Measurements from ENCODE around the gene SRRM5.
"Not testable (repeated sequence)": the region's sequence is repeated elsewhere in the genome, so short reads cannot be mapped to it uniquely, and the experiment has no call there.

Gene SRRM5

DNA sequence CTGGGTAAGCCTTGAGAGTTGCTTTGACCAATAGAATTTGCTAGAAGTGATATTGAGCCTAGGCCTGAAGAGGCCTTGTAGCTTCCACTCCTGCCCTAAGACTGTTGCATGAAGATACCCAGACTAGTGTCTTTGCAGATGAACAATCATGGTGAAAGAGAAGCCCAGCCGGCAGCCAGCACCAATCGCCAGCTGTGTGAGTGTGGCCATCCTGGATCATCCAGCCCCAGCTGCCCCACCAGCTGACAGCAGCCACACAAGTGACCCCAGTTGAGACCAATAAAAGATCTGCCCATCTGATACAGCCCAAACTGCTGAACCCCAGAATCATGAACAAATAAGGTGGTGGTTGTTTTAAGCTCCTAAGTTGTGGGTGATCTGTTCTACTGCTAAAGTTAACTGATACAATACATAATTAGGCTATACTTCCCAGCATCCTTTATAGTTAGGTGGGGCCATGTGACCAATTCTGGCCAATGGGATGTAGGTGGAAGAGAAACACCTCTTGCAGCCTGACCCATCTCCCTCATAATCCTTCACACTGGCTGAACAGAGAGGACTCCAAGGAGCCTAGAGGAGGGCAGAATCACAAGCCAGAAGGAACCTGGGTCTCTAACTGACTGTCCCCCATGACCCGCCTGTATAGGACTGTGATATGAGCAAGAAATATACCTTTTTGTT is 16.9 kb downstream of the SRRM5 start:
- TF ChIP-seq GATA1 (IDR thresholded peaks at IDR 0.05; ENCODE audit: low read depth, low read length) (no peak), POLR2A (IDR thresholded peaks at IDR 0.05; ENCODE audit: low read length) (no peak)
- no peak for DNase-seq

DNA sequence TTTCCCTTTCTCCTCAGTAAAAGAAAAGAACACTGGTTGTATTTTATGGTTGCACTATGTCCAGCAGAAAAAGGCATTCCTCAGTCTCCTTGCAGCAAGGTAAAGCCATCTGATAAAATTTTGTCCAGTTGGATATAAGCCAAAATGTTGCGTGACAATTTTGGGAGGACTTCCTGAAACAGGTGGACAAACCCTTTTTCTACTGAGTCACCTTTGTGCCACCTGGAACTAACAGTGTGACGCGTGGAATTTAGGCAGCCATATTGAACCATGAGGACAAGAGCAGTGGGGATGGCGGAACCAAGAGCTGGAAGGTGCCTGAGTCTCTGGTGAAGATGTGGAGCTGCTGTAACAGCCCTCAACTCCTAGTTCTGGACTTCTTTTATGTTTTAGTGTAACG is 19.6 kb downstream of the SRRM5 start:
- DNase-seq, result no peak
- TF ChIP-seq GATA1 (IDR thresholded peaks at IDR 0.05; ENCODE audit: low read depth, low read length) (no peak), POLR2A (IDR thresholded peaks at IDR 0.05; ENCODE audit: low read length) (no peak)

DNA sequence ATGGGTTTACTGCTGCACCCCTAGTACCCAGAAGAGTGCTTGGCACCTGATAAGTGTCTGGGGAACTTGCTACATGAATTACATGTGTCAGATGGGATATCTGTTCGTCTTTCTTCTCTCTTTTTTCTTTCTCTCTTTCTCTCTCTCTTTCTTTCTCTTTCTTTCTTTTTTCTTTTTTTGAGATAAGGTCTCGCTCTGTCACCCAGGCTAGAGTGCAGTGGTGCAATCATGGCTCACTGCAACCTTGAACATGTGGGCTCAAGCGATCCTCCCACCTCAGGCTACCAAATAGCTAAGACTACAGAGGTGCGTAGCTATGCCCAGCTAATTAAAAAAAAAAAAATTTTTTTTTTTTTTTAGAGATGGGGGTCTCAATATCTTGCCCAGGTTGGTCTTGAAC is 21.6 kb downstream of the SRRM5 start:
- TF ChIP-seq GATA1 (IDR thresholded peaks at IDR 0.05; ENCODE audit: low read depth, low read length) (no peak), POLR2A (IDR thresholded peaks at IDR 0.05; ENCODE audit: low read length) (no peak)
- DNase-seq, result no peak

- DNase-seq, result no peak
- TF ChIP-seq POLR2A (IDR thresholded peaks at IDR 0.05; ENCODE audit: low read length) (no peak), GATA1 (IDR thresholded peaks at IDR 0.05; ENCODE audit: low read depth, low read length) (no peak)
Measured at GRCh38 chr19:43634068-43634467, 22.2 kb downstream of the SRRM5 start.

- DNase-seq, result no peak
- no peak for TF ChIP-seq GATA1 (IDR thresholded peaks at IDR 0.05; ENCODE audit: low read depth, low read length)
- no peak for TF ChIP-seq POLR2A (IDR thresholded peaks at IDR 0.05; ENCODE audit: low read length)
Measured at GRCh38 chr19:43634506-43634871, 22.6 kb downstream of the SRRM5 start.

GRCh38 chr19:43634872-43635560 is 23.1 kb downstream of the SRRM5 start:
- TF ChIP-seq GATA1 (IDR thresholded peaks at IDR 0.05; ENCODE audit: low read depth, low read length) (no peak), POLR2A (IDR thresholded peaks at IDR 0.05; ENCODE audit: low read length) (no peak)
- no peak for DNase-seq

DNA sequence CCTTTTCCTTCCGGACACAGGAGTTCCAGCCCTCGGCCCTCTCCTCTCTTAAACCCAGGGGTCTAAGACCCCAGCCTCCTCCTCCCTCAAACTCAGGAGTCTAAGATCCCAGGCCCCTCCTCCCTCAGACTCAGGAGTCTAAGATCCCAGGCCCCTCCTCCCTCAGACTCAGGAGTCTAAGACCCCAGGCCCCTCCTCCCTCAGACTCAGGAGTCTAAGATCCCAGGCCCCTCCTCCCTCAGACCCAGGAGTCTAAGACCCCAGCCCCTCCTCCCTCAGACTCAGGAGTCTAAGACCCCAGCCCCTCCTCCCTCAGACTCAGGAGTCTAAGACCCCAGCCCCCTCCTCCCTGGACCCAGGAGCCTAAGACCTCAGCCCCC is 23.7 kb downstream of the SRRM5 start:
- DNase-seq, result not testable (repeated sequence)

- TF ChIP-seq POLR2A (IDR thresholded peaks at IDR 0.05; ENCODE audit: low read length), result no peak
- no peak for TF ChIP-seq GATA1 (IDR thresholded peaks at IDR 0.05; ENCODE audit: low read depth, low read length)
- no peak for DNase-seq
Measured at GRCh38 chr19:43636121-43636683, 24.3 kb downstream of the SRRM5 start.

DNA sequence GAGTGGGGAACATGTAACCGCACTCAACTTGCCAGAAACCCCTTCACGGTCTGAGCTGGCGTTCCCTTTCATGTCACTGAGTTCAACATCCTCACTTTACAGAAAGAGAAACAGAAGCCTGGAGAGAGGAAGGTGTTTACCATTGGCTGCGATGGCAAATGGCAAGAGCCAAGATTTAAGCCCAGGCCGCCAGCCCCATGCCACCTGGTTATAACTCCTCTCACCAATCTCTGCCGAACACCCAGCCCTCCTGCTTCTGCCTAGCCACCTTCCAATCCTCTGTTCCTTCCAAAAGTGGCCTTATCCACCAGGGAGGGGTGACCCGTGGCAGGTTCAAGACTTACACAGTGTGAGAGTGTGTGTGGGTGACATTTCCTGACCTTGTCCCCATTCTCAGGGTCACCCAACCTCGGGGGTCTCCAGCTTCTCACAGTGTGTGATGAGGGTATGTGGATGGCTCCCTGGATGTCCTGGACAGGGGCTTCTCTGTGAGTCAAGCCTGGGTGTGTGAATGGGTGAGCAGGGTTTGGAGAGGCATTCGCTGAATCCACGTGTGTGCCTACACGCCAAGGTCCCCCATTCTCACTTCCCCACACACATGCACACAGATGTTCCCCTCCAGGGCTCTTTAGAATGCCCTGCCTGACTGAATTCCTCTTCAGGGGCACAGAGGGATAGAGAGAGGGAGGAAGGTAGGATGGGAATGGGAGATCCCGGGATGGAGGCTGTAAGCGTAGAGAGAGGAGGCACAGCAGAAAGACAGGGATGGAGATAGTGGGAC is 26.5 kb downstream of the SRRM5 start:
- TF ChIP-seq POLR2A (IDR thresholded peaks at IDR 0.05; ENCODE audit: low read length), result no peak
- TF ChIP-seq GATA1 (IDR thresholded peaks at IDR 0.05; ENCODE audit: low read depth, low read length), result no peak

DNA sequence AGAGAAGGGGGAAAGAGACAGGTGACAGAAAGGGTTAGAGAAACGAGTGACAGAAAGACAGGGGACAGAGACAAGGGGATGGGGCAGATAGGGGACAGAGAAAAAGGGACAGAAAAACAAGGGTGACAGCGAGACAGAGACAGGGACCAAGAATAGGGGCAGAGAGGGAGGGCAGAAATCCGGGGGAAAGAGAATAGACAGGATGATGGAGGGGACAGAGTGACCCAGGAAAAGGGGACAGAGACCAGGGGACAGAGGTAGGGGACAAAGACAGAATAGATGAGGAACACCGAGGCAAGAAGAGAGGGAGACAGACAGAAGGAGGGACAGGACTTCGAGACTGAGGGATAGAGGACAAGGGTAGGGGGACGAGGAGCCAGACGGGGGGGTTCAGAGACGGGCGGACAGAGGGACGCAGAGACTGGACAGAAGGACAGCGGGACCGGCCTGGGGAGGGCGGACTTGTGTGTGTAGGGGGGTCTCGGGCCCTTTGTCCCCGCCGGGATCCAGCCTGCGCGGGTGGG is 27.2 kb downstream of the SRRM5 start:
- no peak for TF ChIP-seq POLR2A (IDR thresholded peaks at IDR 0.05; ENCODE audit: low read length)
- TF ChIP-seq GATA1 (IDR thresholded peaks at IDR 0.05; ENCODE audit: low read depth, low read length), result no peak
- no peak for DNase-seq

More for the DNA sequence above, 26.5 kb downstream of the SRRM5 start:
- DNase-seq, result no peak

GRCh38 chr19:43639519-43640423 is 27.9 kb downstream of the SRRM5 start, which contains the start of gene CADM4:
Gene CADM4, minus strand, starts transcription at chr19:43639850. Its CDS starts 60 bp downstream, at chr19:43639790.
- no peak for TF ChIP-seq GATA1 (IDR thresholded peaks at IDR 0.05; ENCODE audit: low read depth, low read length)
- no peak for TF ChIP-seq POLR2A (IDR thresholded peaks at IDR 0.05; ENCODE audit: low read length)
- DNase-seq, result peak; percentile 50 to 52

- DNase-seq, result no peak
- TF ChIP-seq GATA1 (IDR thresholded peaks at IDR 0.05; ENCODE audit: low read depth, low read length) (no peak), POLR2A (IDR thresholded peaks at IDR 0.05; ENCODE audit: low read length) (no peak)
Measured at GRCh38 chr19:43640424-43640757, 28.5 kb downstream of the SRRM5 start.

GRCh38 chr19:43641333-43641732 is 29.4 kb downstream of the SRRM5 start:
- no peak for DNase-seq
- TF ChIP-seq POLR2A (IDR thresholded peaks at IDR 0.05; ENCODE audit: low read length) (no peak), GATA1 (IDR thresholded peaks at IDR 0.05; ENCODE audit: low read depth, low read length) (no peak)
